ENCODE measurements around the gene TENT5C.

The TENT5C gene

GRCh38 chr1:117620440-117620839, 14.6 kb downstream of the TENT5C start:
- no peak overlapping the region for H3K4me2 ChIP-seq
- TF ChIP-seq, protein P1, sequence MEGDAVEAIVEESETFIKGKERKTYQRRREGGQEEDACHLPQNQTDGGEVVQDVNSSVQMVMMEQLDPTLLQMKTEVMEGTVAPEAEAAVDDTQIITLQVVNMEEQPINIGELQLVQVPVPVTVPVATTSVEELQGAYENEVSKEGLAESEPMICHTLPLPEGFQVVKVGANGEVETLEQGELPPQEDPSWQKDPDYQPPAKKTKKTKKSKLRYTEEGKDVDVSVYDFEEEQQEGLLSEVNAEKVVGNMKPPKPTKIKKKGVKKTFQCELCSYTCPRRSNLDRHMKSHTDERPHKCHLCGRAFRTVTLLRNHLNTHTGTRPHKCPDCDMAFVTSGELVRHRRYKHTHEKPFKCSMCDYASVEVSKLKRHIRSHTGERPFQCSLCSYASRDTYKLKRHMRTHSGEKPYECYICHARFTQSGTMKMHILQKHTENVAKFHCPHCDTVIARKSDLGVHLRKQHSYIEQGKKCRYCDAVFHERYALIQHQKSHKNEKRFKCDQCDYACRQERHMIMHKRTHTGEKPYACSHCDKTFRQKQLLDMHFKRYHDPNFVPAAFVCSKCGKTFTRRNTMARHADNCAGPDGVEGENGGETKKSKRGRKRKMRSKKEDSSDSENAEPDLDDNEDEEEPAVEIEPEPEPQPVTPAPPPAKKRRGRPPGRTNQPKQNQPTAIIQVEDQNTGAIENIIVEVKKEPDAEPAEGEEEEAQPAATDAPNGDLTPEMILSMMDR (conservative IDR thresholded peaks at IDR 0.05; ENCODE audit: low read depth, low read length), result no peak
- no peaks in the 10 kb centered on the region for H4K20me1 ChIP-seq (ENCODE audit: insufficient read depth)
- peaks cover 75% of the 10 kb centered on the region for H3K4me1 ChIP-seq (ENCODE audit: low read depth, poor library complexity, severe bottlenecking)
- H3K4me3 ChIP-seq (IDR thresholded peaks at IDR 0.05; ENCODE audit: insufficient read depth, low read depth, low read length), result no peak overlapping the region
- no peak overlapping the region for H2AFZ ChIP-seq (ENCODE audit: low read depth)
- H3K79me2 ChIP-seq (ENCODE audit: insufficient read depth, low read depth), result peaks cover 85% of the 10 kb centered on the region
- no peaks in the 10 kb centered on the region for H3K36me3 ChIP-seq (ENCODE audit: insufficient read depth)
- no peak overlapping the region for H3K27ac ChIP-seq
- H3K9ac ChIP-seq, result no peak overlapping the region
- no peaks in the 10 kb centered on the region for H3K27me3 ChIP-seq (ENCODE audit: insufficient read depth, low read depth)

GRCh38 chr1:117621316-117621715, 15.5 kb downstream of the TENT5C start:
- Histone ChIP-seq H3K4me2 (no peak overlapping the region), H2AFZ (ENCODE audit: low read depth) (no peak overlapping the region), H3K36me3 (ENCODE audit: insufficient read depth) (no peaks in the 10 kb centered on the region), H3K4me1 (ENCODE audit: low read depth, poor library complexity, severe bottlenecking) (peaks cover 75% of the 10 kb centered on the region), H3K4me3 (IDR thresholded peaks at IDR 0.05; ENCODE audit: insufficient read depth, low read depth, low read length) (no peak overlapping the region), H4K20me1 (ENCODE audit: insufficient read depth) (no peaks in the 10 kb centered on the region), H3K27me3 (ENCODE audit: insufficient read depth, low read depth) (no peaks in the 10 kb centered on the region), H3K27ac (no peak overlapping the region), H3K79me2 (ENCODE audit: insufficient read depth, low read depth) (peaks cover 85% of the 10 kb centered on the region), H3K9ac (no peak overlapping the region)
- TF ChIP-seq, protein P1 (conservative IDR thresholded peaks at IDR 0.05; ENCODE audit: low read depth, low read length), result no peak

DNA sequence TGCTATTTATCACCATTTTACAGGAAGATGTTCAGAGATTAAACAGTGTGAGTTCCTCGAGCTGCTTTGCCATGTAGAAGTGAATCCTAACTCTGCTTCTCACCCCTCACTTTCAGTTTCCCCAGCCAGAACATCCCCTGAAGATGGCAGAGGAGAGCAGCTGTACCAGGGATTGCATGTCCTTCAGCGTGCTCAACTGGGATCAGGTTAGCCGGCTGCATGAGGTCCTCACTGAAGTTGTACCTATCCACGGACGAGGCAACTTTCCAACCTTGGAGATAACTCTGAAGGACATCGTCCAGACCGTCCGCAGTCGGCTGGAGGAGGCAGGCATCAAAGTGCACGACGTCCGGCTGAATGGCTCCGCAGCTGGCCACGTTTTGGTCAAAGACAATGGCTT, 16.9 kb downstream of the TENT5C start:
- peaks cover 73% of the 10 kb centered on the region for H3K79me2 ChIP-seq (ENCODE audit: insufficient read depth, low read depth)
- H2AFZ ChIP-seq (ENCODE audit: low read depth), result no peak overlapping the region
- no peak overlapping the region for H3K4me3 ChIP-seq (IDR thresholded peaks at IDR 0.05; ENCODE audit: insufficient read depth, low read depth, low read length)
- H4K20me1 ChIP-seq (ENCODE audit: insufficient read depth), result no peaks in the 10 kb centered on the region
- no peaks in the 10 kb centered on the region for H3K27me3 ChIP-seq (ENCODE audit: insufficient read depth, low read depth)
- no peaks in the 10 kb centered on the region for H3K36me3 ChIP-seq (ENCODE audit: insufficient read depth)
- TF ChIP-seq, protein P1 (conservative IDR thresholded peaks at IDR 0.05; ENCODE audit: low read depth, low read length), result no peak
- no peak overlapping the region for H3K9ac ChIP-seq
- no peak overlapping the region for H3K4me2 ChIP-seq
- peaks cover 75% of the 10 kb centered on the region for H3K4me1 ChIP-seq (ENCODE audit: low read depth, poor library complexity, severe bottlenecking)
- H3K27ac ChIP-seq, result no peak overlapping the region

GRCh38 chr1:117623141-117623540, 17.3 kb downstream of the TENT5C start:
- no peaks in the 10 kb centered on the region for H3K36me3 ChIP-seq (ENCODE audit: insufficient read depth)
- TF ChIP-seq, protein P1 (conservative IDR thresholded peaks at IDR 0.05; ENCODE audit: low read depth, low read length), result no peak

More at GRCh38 chr1:117623141-117623540, 17.3 kb downstream of the TENT5C start:
- Histone ChIP-seq H3K4me1 (ENCODE audit: low read depth, poor library complexity, severe bottlenecking) (peaks cover 75% of the 10 kb centered on the region), H3K79me2 (ENCODE audit: insufficient read depth, low read depth) (peaks cover 68% of the 10 kb centered on the region), H3K27me3 (ENCODE audit: insufficient read depth, low read depth) (no peaks in the 10 kb centered on the region), H2AFZ (ENCODE audit: low read depth) (no peak overlapping the region), H3K27ac (no peak overlapping the region), H3K4me3 (IDR thresholded peaks at IDR 0.05; ENCODE audit: insufficient read depth, low read depth, low read length) (no peak overlapping the region), H3K4me2 (no peak overlapping the region), H3K9ac (no peak overlapping the region), H4K20me1 (ENCODE audit: insufficient read depth) (no peaks in the 10 kb centered on the region)

Measured in KMS-11 (cell line).